Esophagus squamous epithelium (tissue), 5 donors: ENCODE results near the gene ASNSD1. TPM values are rescaled to one million over a fixed set of nuclear protein-coding genes. Genes with fewer than 3 reads are reported as not detected.

Source experiments
- DNase-seq: peaks from one replicate; lab custom pipeline; 2025; lab: John Stamatoyannopoulos, UW
- H3K27ac ChIP-seq, 4 donors: fragments of 200-600 bp; sonication (generic); one replicate each; pipeline ENCODE4 v1.5.1; 2016 to 2019; ENCODE audit warnings: mild to moderate bottlenecking in 1 of 4
- H3K27me3 ChIP-seq, 4 donors: fragments of 200-600 bp; sonication (generic); 1 replicate in 3 of 4; 2 replicates in 1 of 4; pipeline versions ENCODE4 v1.5.1 to v1.6.0; 2017 to 2021; ENCODE audit warnings: antibody characterized with exemption in 1 of 4
- H3K36me3 ChIP-seq, 3 donors: fragments of 200-600 bp; sonication (generic); one replicate each; pipeline ENCODE4 v1.5.1; 2016 to 2019
- H3K4me1 ChIP-seq, 3 donors: fragments of 200-600 bp; sonication (generic); one replicate each; pipeline ENCODE4 v1.5.1; 2017 to 2019
- H3K4me3 ChIP-seq, 4 donors: fragments of 200-600 bp; sonication (generic); 1 replicate in 3 of 4; 2 replicates in 1 of 4; pipeline ENCODE4 v1.5.1; 2016 to 2019; ENCODE audit warnings: mild to moderate bottlenecking in 2 of 4, moderate library complexity in 1 of 4
- H3K9me3 ChIP-seq, 3 donors: fragments of 200-600 bp; sonication (generic); one replicate each; pipeline ENCODE4 v1.5.1; 2016 to 2019
- CTCF ChIP-seq, 6 experiments: fragments of 450-650 bp in 4 of 6; fragments of 200-600 bp in 2 of 6; sonication (generic) in 2 of 6; IDR thresholded peaks; one replicate each; pipeline ENCODE4 v1.5.1; 2016 to 2019; ENCODE audit warnings: antibody characterized with exemption in 6 of 6, mild to moderate bottlenecking in 4 of 6, moderate library complexity in 4 of 6
- POLR2A ChIP-seq, 4 donors: fragments of 450-650 bp; IDR thresholded peaks; one replicate each; pipeline ENCODE4 v1.6.1; 2017; ENCODE audit warnings: antibody characterized with exemption in 4 of 4, mild to moderate bottlenecking in 4 of 4, moderate library complexity in 3 of 4
- WGBS, 2 donors: methylation state at CpG; one replicate each; pipeline ENCODE4 v1.1.5; 2018; 5-methylcytosine and 5-hydroxymethylcytosine counted together
- intact Hi-C: fragments of 100-400 bp; cut with DNase I; formaldehyde crosslinking; loops from one replicate; pipeline ENCODE4 v1.15.0; 2022
- total RNA-seq, 4 donors: library from RNA; depleted of rRNA; stranded (reverse); fragments of >200 nt; gene quantifications; one replicate each; pipeline ENCODE4 v1.1.0, GENCODE V29; 2016
- donor health status: DM: yes; HTN: yes; CAD: no.

ASNSD1 gene
- total RNA-seq, 4 donors from 2014 or later: 32.4 to 72.0 (median 38.0) TPM

DNA sequence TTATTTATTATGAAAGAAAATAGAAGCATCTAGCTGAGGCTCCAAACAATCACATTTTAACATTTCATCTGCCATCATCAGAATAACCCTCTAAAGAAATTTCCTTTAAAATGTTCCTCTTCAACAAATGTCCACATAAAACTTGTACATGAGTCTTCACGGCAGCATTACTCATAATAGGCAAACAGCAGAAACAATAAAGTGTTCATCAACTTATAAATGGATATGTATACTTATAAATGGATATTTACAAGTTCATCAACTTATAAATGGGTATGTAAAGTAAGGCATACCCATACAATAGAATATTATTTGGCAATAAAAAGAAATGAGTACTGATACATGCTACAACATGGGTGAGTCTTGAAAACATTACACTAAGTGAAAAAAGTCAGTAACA lies 33.5 kb upstream of the ASNSD1 start:
- Histone ChIP-seq H3K36me3 (no peaks in the 10 kb centered on the region), H3K4me1 (peaks cover 0 to 10% (median 4%) of the 10 kb centered on the region in 3 donors), H3K27ac (no peak overlapping the region), H3K9me3 (no peaks in the 10 kb centered on the region), H3K4me3 (no peak overlapping the region), H3K27me3 (no peaks in the 10 kb centered on the region)
- TF ChIP-seq POLR2A (IDR thresholded peaks at IDR 0.05) (no peak), CTCF (IDR thresholded peaks at IDR 0.05) (no peak)
- intact Hi-C loops: no loop called here
- 61 to 64% methylated on average over 1 of the region's 1 CpG for WGBS, 2 donors
- no peak for DNase-seq

- no peak for DNase-seq
- Histone ChIP-seq H3K27me3 (no peaks in the 10 kb centered on the region), H3K4me1 (peaks cover 0 to 10% (median 4%) of the 10 kb centered on the region in 3 donors), H3K27ac (no peak overlapping the region), H3K36me3 (no peaks in the 10 kb centered on the region), H3K9me3 (no peaks in the 10 kb centered on the region), H3K4me3 (no peak overlapping the region)
- 51 to 58% methylated on average over 9 of the region's 9 CpGs for WGBS, 2 donors
- intact Hi-C loops: no loop called here
- TF ChIP-seq CTCF (IDR thresholded peaks at IDR 0.05) (peak in 1 of 6 experiments; percentile 37), POLR2A (IDR thresholded peaks at IDR 0.05) (no peak)
These were observed 32.3 kb upstream of the ASNSD1 start for GRCh38 chr2:189628817-189629530.

- WGBS, 2 donors: 61 to 66% methylated on average over 10 of the region's 10 CpGs
- Histone ChIP-seq H3K9me3 (no peaks in the 10 kb centered on the region), H3K27ac (no peak overlapping the region), H3K4me3 (no peak overlapping the region), H3K27me3 (no peaks in the 10 kb centered on the region), H3K4me1 (peaks cover 0 to 10% (median 4%) of the 10 kb centered on the region in 3 donors), H3K36me3 (no peaks in the 10 kb centered on the region)
- TF ChIP-seq POLR2A (IDR thresholded peaks at IDR 0.05): no peak
- no peak for TF ChIP-seq CTCF (IDR thresholded peaks at IDR 0.05)
- intact Hi-C loops: loop anchor here (10.0 kb wide), 1 partner anchor 165 kb away; no protein-coding TSS in a partner anchor
- DNase-seq: no peak
These were observed 31.5 kb upstream of the ASNSD1 start for GRCh38 chr2:189629531-189630453.

DNA sequence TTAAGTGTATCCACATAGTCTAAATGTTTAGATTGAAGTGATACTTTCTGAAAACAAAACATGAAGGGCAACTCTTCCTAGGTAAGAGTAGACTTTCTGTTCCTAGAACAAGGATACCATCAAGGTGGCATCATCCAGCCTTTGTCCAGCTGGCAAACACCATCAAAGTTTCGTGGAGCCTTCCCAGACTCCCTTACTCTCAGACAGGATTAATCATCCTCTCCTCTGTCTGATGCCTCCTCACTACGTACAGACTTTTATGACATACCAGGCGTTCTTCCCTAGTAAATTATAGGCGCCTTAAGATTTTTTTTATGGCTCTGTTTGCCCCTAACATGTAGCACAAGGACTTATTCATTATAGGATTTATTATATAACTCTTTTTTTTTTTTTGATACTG lies 29.4 kb upstream of the ASNSD1 start:
- H3K36me3 ChIP-seq: no peaks in the 10 kb centered on the region
- peaks cover 0 to 10% (median 4%) of the 10 kb centered on the region in 3 donors for H3K4me1 ChIP-seq
- intact Hi-C loops: loop anchor here (10.0 kb wide), 1 partner anchor 167 kb away; no protein-coding TSS in a partner anchor
- TF ChIP-seq CTCF (IDR thresholded peaks at IDR 0.05): no peak
- no peak for TF ChIP-seq POLR2A (IDR thresholded peaks at IDR 0.05)
- no peaks in the 10 kb centered on the region for H3K9me3 ChIP-seq
- WGBS, 2 donors: 68 to 82% methylated on average over 4 of the region's 4 CpGs
- H3K27ac ChIP-seq: no peak overlapping the region
- no peak overlapping the region for H3K4me3 ChIP-seq
- no peak for DNase-seq
- no peaks in the 10 kb centered on the region for H3K27me3 ChIP-seq
